AG04449 (cell line): Measurements from ENCODE around the gene FARS2.

Experiments used
- CTCF ChIA-PET: fragments of 350-600 bp; formaldehyde crosslinking; extraction: SDS; loops from one replicate; lab custom pipeline; 2021; ENCODE audit warnings: antibody characterized with exemption; lab: Yijun Ruan, JAX
- POLR2A ChIA-PET: fragments of 400-600, 350-600 bp; formaldehyde crosslinking; extraction: SDS; loops from one replicate; lab custom pipeline; 2020; ENCODE audit warnings: antibody characterized with exemption, inconsistent platforms; lab: Yijun Ruan, JAX
- DNase-seq: peaks from one replicate; pipeline ENCODE4 v3.0.0-alpha.2; 2010; ENCODE audit warnings: low read depth, low spot score
- H3K4me3 ChIP-seq: 2 replicates; pipeline ENCODE4 v1.5.1; 2011; ENCODE audit warnings: low read depth, mild to moderate bottlenecking, control low read depth, low read length
- TF ChIP-seq, protein P1 (sequence below): IDR thresholded peaks from one replicate; pipeline ENCODE4 v1.5.1; 2011; ENCODE audit warnings: mild to moderate bottlenecking, moderate library complexity, low read length, control low read depth, inconsistent platforms; ENCODE audit not compliant: insufficient read depth; ENCODE audit errors: missing control alignments

FARS2 gene

DNA sequence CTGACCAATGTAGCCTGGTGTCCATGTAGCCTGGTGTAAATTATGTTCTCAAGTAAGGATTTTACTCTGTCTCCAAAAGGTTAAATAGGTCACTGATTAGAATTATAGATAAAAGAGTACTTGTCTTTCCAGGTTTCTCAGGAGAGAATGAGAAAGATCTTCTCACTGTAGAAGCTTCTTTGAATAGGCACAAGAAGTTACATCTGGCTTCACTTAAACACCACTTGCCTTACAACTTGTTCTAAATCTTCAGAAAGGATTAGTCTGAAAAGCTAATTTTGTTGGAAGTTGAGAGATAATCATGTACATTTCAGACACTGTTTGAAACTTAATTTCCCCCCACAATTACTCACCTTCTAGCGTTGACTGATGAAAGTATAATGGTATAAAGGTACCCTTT, 275.3 kb downstream of the FARS2 start:
- TF ChIP-seq, protein P1, sequence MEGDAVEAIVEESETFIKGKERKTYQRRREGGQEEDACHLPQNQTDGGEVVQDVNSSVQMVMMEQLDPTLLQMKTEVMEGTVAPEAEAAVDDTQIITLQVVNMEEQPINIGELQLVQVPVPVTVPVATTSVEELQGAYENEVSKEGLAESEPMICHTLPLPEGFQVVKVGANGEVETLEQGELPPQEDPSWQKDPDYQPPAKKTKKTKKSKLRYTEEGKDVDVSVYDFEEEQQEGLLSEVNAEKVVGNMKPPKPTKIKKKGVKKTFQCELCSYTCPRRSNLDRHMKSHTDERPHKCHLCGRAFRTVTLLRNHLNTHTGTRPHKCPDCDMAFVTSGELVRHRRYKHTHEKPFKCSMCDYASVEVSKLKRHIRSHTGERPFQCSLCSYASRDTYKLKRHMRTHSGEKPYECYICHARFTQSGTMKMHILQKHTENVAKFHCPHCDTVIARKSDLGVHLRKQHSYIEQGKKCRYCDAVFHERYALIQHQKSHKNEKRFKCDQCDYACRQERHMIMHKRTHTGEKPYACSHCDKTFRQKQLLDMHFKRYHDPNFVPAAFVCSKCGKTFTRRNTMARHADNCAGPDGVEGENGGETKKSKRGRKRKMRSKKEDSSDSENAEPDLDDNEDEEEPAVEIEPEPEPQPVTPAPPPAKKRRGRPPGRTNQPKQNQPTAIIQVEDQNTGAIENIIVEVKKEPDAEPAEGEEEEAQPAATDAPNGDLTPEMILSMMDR: no peak
- ChIA-PET POLR2A (no interaction called here), CTCF (interaction anchor here (0.9 kb wide), 1 partner anchor 11 kb away, joined by 3 read pairs; no protein-coding TSS in a partner anchor)
- no peak for DNase-seq
- H3K4me3 ChIP-seq: no peak overlapping the region

DNA sequence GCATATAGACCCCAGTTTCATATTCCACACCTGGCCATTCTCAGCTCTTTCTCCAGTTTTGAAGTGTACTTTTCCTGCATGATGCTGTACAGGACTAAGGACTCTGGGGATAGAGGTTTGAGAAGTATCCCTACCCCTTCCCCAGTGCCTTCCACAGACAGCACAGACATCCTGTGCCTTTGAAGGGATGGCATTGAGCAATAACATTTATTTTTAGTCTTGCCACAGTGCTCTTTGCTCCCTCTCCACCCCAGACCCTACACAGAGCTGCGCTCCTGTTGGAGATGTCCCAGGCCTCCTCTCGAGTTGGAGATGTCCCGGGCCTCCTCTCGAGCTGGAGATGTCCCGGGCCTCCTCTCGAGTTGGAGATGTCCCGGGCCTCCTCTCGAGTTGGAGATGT, 275.8 kb downstream of the FARS2 start:
- POLR2A ChIA-PET: no interaction called here

DNA sequence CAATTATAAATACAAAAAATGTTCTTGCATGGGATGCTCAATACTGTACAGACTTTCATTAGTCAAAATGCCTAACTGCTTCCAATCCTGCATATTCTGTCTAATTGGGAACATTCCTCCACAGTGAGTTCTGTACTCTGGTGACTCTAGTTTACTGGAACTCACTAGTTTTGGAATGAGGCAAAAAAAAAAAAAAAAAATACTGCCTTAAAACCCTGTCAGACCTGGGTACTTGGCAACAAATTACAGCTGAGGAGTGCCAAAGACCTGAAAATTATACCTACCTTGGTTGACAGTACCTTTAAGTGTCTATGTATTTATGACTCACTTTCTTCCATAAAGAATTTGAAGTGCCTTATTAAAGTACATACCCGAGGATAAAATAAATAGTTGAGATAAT, 276.7 kb downstream of the FARS2 start:
- peak; percentile 64 for DNase-seq
- no peak overlapping the region for H3K4me3 ChIP-seq
- CTCF ChIA-PET: interaction anchor here (0.8 kb wide), 1 partner anchor 13 kb away, joined by 4 read pairs; no protein-coding TSS in a partner anchor
- POLR2A ChIA-PET: no interaction called here
- TF ChIP-seq, protein P1: no peak

More for the DNA sequence above, 275.8 kb downstream of the FARS2 start:
- H3K4me3 ChIP-seq: no peak overlapping the region
- TF ChIP-seq, protein P1: no peak
- DNase-seq: no peak
- CTCF ChIA-PET: interaction anchor here (0.9 kb wide), 1 partner anchor 12 kb away, joined by 3 read pairs; no protein-coding TSS in a partner anchor

DNA sequence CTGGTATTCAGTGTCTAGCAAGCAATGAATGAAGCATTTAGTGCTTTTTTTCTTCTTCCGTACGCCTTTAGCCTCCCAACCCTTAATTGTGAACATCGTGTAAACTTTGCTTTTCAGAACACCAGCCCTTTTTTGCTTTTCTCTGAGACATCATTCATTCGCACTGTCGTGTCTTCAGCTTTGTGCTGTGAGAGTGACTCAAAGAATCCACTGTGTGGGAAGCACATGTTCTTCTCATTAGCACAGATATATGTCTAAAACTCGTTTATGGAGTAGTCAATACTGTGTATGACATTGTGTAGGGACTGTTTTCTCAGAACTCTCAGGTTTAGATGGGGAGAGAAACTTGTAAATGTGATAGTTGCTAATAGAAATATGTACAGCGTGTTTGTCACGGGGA, 279.1 kb downstream of the FARS2 start:
- H3K4me3 ChIP-seq: no peak overlapping the region
- TF ChIP-seq, protein P1: no peak
- peak; percentile 7 for DNase-seq
- ChIA-PET CTCF (no interaction called here), POLR2A (no interaction called here)

DNA sequence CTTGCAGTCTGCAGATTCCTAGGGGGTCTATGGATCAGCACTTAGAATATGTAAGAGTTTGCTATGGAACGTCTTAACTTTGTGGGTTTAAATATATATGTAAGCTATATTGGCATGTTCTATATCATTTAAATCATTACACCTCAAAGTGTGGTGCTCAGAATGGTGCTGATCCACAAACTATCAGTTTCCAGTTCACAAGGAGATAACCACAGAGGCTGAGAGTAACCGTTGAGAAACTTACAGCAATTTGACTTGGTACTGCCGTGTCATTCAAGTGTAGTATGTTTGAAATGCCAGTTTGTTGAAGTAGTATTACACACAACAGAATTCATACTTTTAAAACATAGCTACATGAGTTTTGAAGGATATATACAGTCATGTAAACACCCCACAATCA, 279.7 kb downstream of the FARS2 start:
- no peak for DNase-seq
- H3K4me3 ChIP-seq: no peak overlapping the region
- CTCF ChIA-PET: no interaction called here
- POLR2A ChIA-PET: no interaction called here
- TF ChIP-seq, protein P1: no peak

DNA sequence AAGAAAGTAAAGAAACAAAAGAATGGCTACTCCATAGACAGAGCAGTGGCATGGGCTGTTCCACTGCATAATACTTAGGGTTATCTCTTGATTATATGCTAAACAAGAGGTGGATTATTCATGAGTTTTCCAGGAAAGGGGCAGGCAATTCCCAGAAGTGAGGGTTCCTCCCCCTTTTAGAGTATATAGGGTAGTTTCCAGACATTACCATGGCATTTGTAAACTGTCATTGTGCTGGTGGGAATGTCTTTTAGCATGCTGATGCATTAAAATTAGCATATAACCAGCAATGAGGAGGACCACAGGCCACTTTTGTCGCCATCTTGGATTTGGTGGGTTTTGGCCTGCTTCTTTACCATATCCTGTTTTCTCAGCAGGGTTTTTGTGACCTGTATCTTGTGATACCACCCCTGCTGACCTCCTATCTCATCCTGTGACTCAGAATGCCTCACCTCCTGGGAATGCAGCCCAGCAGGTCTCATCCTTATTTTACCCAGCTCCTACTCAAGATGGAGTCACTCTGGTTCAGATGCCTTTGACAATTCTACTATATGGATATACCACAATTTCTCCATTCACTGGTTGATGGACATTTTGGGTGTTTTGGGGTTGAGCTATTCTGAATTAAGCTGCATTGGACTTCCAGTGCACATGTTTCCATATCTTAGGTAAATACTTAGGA, 280.6 kb downstream of the FARS2 start:
- ChIA-PET POLR2A (no interaction called here), CTCF (no interaction called here)
- DNase-seq: no peak
- no peak overlapping the region for H3K4me3 ChIP-seq
- TF ChIP-seq, protein P1: no peak
